ENCODE data around the gene CDC42. TPM values are rescaled to one million over a fixed set of nuclear protein-coding genes. Genes with fewer than 3 reads are reported as not detected.
"Not testable (repeated sequence)": the region's sequence is repeated elsewhere in the genome, so short reads cannot be mapped to it uniquely, and the experiment has no call there.

The CDC42 gene
- total RNA-seq, 2 experiments from 2014 or later, result 365 to 389 TPM

DNA sequence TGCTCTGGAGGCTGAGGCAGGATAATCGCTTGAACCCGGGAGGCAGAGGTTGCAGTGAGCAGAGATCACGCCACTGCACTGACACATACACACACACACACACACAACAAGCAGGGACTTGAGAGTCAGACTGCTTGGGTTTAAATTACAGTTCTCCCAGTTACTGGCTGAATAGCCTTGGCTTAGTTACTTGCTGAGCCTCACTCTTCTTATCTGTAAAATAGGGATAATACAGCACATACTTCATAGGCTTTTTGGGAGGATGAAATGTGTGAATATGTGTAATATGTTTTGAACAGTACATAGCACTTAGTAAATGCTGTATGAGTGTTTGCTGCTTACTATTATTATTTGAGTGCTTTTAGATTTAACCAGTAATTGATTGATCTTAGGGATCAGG lies 23.8 kb downstream of the CDC42 start:
- Mint-ChIP-seq H3K9me3 (ENCODE audit: insufficient read depth) (no peaks in the 10 kb centered on the region), H3K4me3 (no peak overlapping the region), H3K36me3 (ENCODE audit: low read depth) (peaks cover 74% of the 10 kb centered on the region), H3K4me1 (ENCODE audit: low read depth) (peaks cover 78% of the 10 kb centered on the region), H3K27me3 (ENCODE audit: low read depth) (no peaks in the 10 kb centered on the region), H3K27ac (peak overlapping the region; percentile 56)
- ChIA-PET CTCF (interaction anchor here (1.0 kb wide), 1 partner anchor 340 kb away, joined by 3 read pairs; no protein-coding TSS in a partner anchor), POLR2A (interaction anchor here (0.9 kb wide), 1 partner anchor 52 kb away, joined by 3 read pairs; no protein-coding TSS in a partner anchor)
- ATAC-seq, result no peak
- no peak for DNase-seq

DNA sequence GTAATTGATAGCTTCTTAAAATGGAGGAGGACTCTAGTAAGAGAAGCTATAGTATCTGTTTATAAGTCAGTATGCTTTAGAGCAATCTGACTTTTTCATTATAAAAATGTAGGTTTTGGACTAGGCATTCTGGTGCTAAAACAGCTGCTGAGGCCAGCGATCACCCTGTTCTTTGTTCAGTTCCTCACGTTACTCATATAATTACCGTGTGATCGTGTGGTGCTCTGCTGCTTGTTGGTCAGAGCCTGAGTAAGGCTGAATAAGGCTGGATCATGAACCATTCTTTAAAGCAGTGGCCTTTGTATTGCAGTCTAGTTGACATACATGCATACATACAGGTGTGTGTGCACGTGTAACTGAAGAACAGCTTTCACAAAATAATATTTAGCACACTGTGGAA lies 25.2 kb downstream of the CDC42 start:
- no peak overlapping the region for H3K27ac Mint-ChIP-seq
- ATAC-seq, result no peak
- H3K36me3 Mint-ChIP-seq (ENCODE audit: low read depth), result peaks cover 75% of the 10 kb centered on the region

GRCh38 chr1:22078133-22078532 lies 25.6 kb downstream of the CDC42 start:
- CTCF ChIA-PET, result interaction anchor here (1.0 kb wide), 1 partner anchor 21 kb away, joined by 3 read pairs; no protein-coding TSS in a partner anchor
- no peaks in the 10 kb centered on the region for H3K27me3 Mint-ChIP-seq (ENCODE audit: low read depth)
- peaks cover 74% of the 10 kb centered on the region for H3K4me1 Mint-ChIP-seq (ENCODE audit: low read depth)
- H3K36me3 Mint-ChIP-seq (ENCODE audit: low read depth), result peaks cover 72% of the 10 kb centered on the region
- POLR2A ChIA-PET, result interaction anchor here (0.6 kb wide), 1 partner anchor 46 kb away, joined by 3 read pairs; no protein-coding TSS in a partner anchor
- H3K4me3 Mint-ChIP-seq, result no peak overlapping the region
- H3K27ac Mint-ChIP-seq, result no peak overlapping the region
- H3K9me3 Mint-ChIP-seq (ENCODE audit: insufficient read depth), result no peaks in the 10 kb centered on the region
- DNase-seq (no peak), ATAC-seq (no peak)

More for the DNA sequence above, 25.2 kb downstream of the CDC42 start:
- H3K4me1 Mint-ChIP-seq (ENCODE audit: low read depth), result peaks cover 77% of the 10 kb centered on the region
- DNase-seq, result no peak
- no peaks in the 10 kb centered on the region for H3K9me3 Mint-ChIP-seq (ENCODE audit: insufficient read depth)
- ChIA-PET CTCF (interaction anchor here (1.0 kb wide), 1 partner anchor 21 kb away, joined by 3 read pairs; no protein-coding TSS in a partner anchor), POLR2A (no interaction called here)
- no peak overlapping the region for H3K4me3 Mint-ChIP-seq
- H3K27me3 Mint-ChIP-seq (ENCODE audit: low read depth), result no peaks in the 10 kb centered on the region

DNA sequence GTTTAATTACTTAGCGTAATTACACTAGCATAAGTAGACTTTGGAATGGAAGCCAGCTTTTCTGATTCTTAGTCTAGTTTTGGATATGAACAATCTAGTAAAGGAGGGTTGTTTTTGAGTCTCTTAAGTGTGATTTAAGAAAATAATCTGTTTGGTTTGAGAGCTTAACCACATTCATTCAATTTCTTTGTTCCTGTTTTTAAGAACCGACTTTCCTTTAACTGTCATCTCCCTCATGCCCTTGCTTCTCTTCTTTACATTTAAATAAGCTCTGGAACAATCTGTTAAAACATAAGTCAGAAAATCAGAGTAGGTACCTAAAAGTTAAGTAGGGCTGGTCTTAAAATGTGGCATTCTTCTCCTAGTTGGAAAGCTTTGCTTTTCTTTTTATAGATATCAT lies 27.7 kb downstream of the CDC42 start:
- no peak for ATAC-seq
- Mint-ChIP-seq H3K4me3 (no peak overlapping the region), H3K36me3 (ENCODE audit: low read depth) (peaks cover 77% of the 10 kb centered on the region), H3K27me3 (ENCODE audit: low read depth) (no peaks in the 10 kb centered on the region), H3K9me3 (ENCODE audit: insufficient read depth) (no peaks in the 10 kb centered on the region), H3K27ac (no peak overlapping the region), H3K4me1 (ENCODE audit: low read depth) (peaks cover 73% of the 10 kb centered on the region)
- ChIA-PET POLR2A (interaction anchor here (2.6 kb wide), 1 partner anchor 27 kb away, joined by 7 read pairs; the partner anchor contains the start of gene CDC42), CTCF (interaction anchor here (0.9 to 3.0 kb wide), 4 partner anchors 13 to 56 kb away, joined by 3 to 12 read pairs (median 3); no protein-coding TSS in a partner anchor)
- no peak for DNase-seq

DNA sequence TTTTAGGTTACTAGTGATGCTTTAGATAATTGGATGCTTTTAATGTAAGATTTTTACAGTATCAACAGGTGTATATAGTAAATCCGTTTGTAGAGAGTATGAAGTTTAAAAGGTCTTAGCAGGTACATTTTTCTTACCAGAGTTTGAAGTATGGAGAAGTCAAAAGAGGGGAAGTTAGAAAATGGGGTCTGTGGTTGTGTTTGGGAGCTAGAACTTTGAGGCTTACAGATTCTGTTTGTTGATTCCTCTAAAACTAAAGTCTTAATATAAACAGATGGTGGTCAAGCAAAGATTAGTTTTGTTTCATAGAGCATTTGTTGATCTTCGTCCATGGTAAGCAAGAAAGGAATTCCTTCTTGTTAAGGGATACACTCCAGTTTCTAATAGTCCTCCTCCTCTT lies 35.8 kb downstream of the CDC42 start:
- peak overlapping the region; percentile 87 for H3K27ac Mint-ChIP-seq
- no peak for DNase-seq
- H3K27me3 Mint-ChIP-seq (ENCODE audit: low read depth), result no peaks in the 10 kb centered on the region
- peaks cover 82% of the 10 kb centered on the region for H3K36me3 Mint-ChIP-seq (ENCODE audit: low read depth)
- H3K9me3 Mint-ChIP-seq (ENCODE audit: insufficient read depth), result no peaks in the 10 kb centered on the region
- H3K4me1 Mint-ChIP-seq (ENCODE audit: low read depth), result peaks cover 89% of the 10 kb centered on the region
- ChIA-PET POLR2A (interaction anchor here (0.8 to 1.0 kb wide), 2 partner anchors 36 to 63 kb away, joined by 3 read pairs; partner anchors contain the start of gene CDC42), CTCF (no interaction called here)
- peak overlapping the region; percentile 62 for H3K4me3 Mint-ChIP-seq
- ATAC-seq, result no peak

DNA sequence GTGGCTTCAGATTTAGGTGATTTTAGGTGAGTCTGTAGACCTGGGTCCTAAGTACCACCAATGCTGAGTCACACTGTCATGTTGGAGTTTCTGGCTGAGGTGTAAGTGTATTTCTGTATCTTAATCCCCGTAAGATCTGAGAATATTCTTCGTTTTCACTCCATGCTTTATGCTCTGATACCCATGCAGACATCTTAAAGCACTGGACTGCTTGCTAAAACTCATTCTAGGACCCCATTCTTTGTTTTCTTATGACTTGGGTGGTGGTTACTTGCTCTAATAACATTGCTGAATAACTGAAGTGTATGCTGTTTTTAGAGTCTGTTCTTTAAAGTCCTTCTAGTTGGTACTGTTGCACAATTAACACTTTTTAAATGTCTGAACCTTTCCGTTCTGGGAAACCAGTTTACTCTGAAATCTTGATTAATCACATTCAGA lies 36.6 kb downstream of the CDC42 start:
- Mint-ChIP-seq H3K4me1 (ENCODE audit: low read depth) (peaks cover 89% of the 10 kb centered on the region), H3K9me3 (ENCODE audit: insufficient read depth) (no peaks in the 10 kb centered on the region), H3K4me3 (peak overlapping the region; percentile 62), H3K27ac (peak overlapping the region; percentile 87), H3K27me3 (ENCODE audit: low read depth) (no peaks in the 10 kb centered on the region), H3K36me3 (ENCODE audit: low read depth) (peaks cover 81% of the 10 kb centered on the region)
- DNase-seq (no peak), ATAC-seq (peak; percentile 8)
- ChIA-PET POLR2A (interaction anchor here (0.6 to 2.2 kb wide), 7 partner anchors 11 to 79 kb away, joined by 3 to 20 read pairs (median 4); partner anchors contain the start of gene CDC42), CTCF (interaction anchor here (0.8 to 2.7 kb wide), 6 partner anchors 16 to 66 kb away, joined by 3 to 15 read pairs (median 6); partner anchors contain the start of gene CDC42)

DNA sequence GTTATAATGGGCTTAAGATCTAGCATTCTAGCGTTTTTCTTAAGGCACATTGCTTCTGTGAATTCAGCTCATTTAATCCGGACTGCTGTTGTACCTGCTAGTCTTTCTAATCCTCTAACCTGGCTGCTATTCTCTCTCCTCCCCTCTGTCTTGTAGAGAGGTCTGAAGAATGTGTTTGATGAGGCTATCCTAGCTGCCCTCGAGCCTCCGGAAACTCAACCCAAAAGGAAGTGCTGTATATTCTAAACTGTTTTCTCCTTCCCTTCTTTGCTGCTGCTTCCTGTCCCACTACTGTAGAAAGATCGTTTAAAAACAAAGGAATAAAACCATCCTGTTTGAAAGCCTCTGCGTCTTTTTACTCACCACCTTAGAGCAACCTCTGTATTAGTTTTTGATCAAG lies 37.3 kb downstream of the CDC42 start:
- Mint-ChIP-seq H3K4me1 (ENCODE audit: low read depth) (peaks cover 88% of the 10 kb centered on the region), H3K4me3 (peak overlapping the region; percentile 62), H3K36me3 (ENCODE audit: low read depth) (peaks cover 79% of the 10 kb centered on the region), H3K27ac (peak overlapping the region; percentile 87), H3K9me3 (ENCODE audit: insufficient read depth) (no peaks in the 10 kb centered on the region), H3K27me3 (ENCODE audit: low read depth) (no peaks in the 10 kb centered on the region)
- peak; percentile 75 for ATAC-seq
- DNase-seq, result peak; percentile 52
- ChIA-PET CTCF (interaction anchor here (0.8 to 2.7 kb wide), 6 partner anchors 15 to 67 kb away, joined by 3 to 15 read pairs (median 6); partner anchors contain the start of gene CDC42), POLR2A (interaction anchor here (0.6 to 2.2 kb wide), 8 partner anchors 10 to 79 kb away, joined by 3 to 20 read pairs (median 4); partner anchors contain the start of gene CDC42)

DNA sequence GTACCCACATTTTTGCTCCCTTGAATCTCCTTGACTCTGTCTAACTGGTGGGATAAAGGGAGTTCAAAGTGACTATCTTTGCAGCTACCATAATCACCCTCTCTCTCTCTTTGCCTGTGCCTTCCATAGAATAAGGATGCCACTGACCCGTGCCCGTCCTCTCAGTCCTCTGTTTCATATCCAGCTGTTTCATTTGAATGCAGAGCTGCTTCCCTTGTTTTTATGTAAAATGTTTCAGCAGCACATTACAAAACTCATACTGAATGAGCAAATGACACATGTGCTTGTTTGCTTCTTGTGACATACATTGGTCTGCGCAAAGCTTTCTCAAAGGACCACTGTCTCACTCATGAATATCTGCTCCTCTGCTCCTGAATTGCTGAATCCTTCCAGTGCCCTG lies 38.4 kb downstream of the CDC42 start:
- Mint-ChIP-seq H3K4me1 (ENCODE audit: low read depth) (peaks cover 86% of the 10 kb centered on the region), H3K36me3 (ENCODE audit: low read depth) (peaks cover 74% of the 10 kb centered on the region), H3K9me3 (ENCODE audit: insufficient read depth) (no peaks in the 10 kb centered on the region), H3K27me3 (ENCODE audit: low read depth) (no peaks in the 10 kb centered on the region), H3K4me3 (peak overlapping the region; percentile 0), H3K27ac (peak overlapping the region; percentile 79)
- ChIA-PET CTCF (interaction anchor here (1.1 to 2.7 kb wide), 5 partner anchors 14 to 326 kb away, joined by 3 to 15 read pairs (median 6); partner anchors contain the start of gene CDC42), POLR2A (interaction anchor here (2.1 to 2.2 kb wide), 2 partner anchors 37 to 66 kb away, joined by 10 to 20 read pairs; partner anchors contain the start of gene CDC42)
- ATAC-seq (no peak), DNase-seq (no peak)

DNA sequence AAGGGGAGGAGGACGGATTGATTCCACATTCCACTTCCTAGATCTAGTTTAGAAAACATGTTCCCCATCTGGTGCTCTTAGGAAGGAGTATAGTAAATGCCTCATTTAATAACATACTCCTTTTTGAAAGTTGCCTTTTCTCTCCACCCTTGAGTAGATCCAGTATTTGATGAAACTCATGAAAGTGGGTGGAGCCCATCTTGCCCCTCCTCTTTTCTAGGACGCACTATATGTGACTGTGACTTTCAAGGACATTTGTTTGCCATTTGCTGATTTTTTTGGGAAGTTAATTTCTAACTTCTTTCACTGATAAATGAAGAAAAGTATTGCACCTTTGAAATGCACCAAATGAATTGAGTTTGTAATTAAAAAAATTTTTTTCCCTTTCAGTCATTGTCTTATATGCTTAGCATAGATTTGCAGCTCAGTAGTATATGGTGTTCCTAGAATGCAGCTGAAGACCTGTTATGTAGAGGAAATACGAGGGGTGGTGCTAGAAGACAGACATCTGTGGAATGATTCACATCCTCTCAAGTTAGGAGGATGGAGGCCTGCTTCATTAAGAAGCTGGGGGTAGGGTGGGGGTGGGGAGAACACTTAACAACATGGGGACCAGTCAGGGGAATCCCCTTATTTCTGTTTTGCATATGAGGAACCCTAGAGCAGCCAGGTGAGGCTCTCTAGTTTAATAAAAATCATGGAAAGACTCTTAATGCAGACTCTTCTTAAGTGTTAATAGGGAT lies 39.7 kb downstream of the CDC42 start:
- Mint-ChIP-seq H3K4me1 (ENCODE audit: low read depth) (peaks cover 77% of the 10 kb centered on the region), H3K36me3 (ENCODE audit: low read depth) (peaks cover 73% of the 10 kb centered on the region), H3K27ac (peak overlapping the region; percentile 62)
- peak; percentile 63 for ATAC-seq
- peak; percentile 68 for DNase-seq
- H3K4me3 Mint-ChIP-seq; H3K9me3 Mint-ChIP-seq (ENCODE audit: insufficient read depth); H3K27me3 Mint-ChIP-seq (ENCODE audit: low read depth): not testable (repeated sequence)
- ChIA-PET POLR2A (interaction anchor here (0.6 to 2.2 kb wide), 4 partner anchors 40 to 487 kb away, joined by 3 to 10 read pairs (median 5); partner anchors contain the start of gene CDC42), CTCF (interaction anchor here (1.1 to 2.5 kb wide), 9 partner anchors 10 to 69 kb away, joined by 3 to 28 read pairs (median 6); no protein-coding TSS in a partner anchor)

DNA sequence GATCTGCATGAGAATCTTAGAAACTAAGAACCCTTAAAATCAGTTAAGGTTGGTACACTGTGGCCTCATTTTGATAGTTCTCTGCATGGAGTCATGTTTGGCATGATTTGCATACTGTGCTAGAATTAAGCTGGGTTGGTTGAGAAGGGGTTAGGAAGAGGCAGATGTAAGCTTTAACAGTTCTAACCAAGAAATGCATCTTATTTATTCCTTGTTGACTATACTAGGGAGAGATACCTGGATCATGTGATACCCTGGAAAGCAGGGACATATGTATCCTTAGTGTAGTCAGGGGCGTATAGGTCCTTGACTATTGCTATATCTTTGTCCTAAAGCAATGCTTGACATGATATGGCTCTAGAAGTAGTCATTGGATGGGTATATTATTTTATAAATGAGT lies 41.0 kb downstream of the CDC42 start:
- ChIA-PET CTCF (interaction anchor here (0.8 to 2.5 kb wide), 7 partner anchors 12 to 70 kb away, joined by 3 to 28 read pairs (median 3); no protein-coding TSS in a partner anchor), POLR2A (interaction anchor here (1.9 to 2.2 kb wide), 2 partner anchors 41 to 69 kb away, joined by 6 to 10 read pairs; partner anchors contain the start of gene CDC42)
- H3K27me3 Mint-ChIP-seq (ENCODE audit: low read depth), result no peaks in the 10 kb centered on the region
- DNase-seq (no peak), ATAC-seq (no peak)
- no peaks in the 10 kb centered on the region for H3K9me3 Mint-ChIP-seq (ENCODE audit: insufficient read depth)
- H3K36me3 Mint-ChIP-seq (ENCODE audit: low read depth), result peaks cover 73% of the 10 kb centered on the region
- H3K27ac Mint-ChIP-seq, result no peak overlapping the region
- H3K4me1 Mint-ChIP-seq (ENCODE audit: low read depth), result peaks cover 67% of the 10 kb centered on the region
- H3K4me3 Mint-ChIP-seq, result no peak overlapping the region

DNA sequence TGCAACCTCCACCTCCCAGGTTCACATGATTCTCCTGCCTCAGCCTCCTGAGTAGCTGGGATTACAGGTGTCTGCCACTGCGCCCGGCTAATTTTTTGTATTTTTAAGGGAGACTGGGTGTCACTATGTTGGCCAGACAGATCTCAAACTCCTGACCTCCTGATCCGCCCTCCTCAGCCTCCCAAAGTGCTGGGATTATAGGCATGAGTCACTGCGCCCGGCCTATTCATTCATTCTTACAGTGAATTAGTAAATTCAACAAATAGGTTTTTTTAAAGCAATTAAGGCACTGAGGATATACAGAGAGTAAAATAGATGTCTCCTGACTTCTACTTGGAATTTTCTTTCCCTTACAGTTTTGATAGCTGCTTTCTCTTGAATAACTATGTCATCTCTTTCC lies 43.5 kb downstream of the CDC42 start:
- DNase-seq, result no peak
- H3K27ac Mint-ChIP-seq, result no peak overlapping the region
- ChIA-PET POLR2A (interaction anchor here (0.6 kb wide), 1 partner anchor 539 kb away, joined by 3 read pairs; no protein-coding TSS in a partner anchor), CTCF (no interaction called here)
- H3K4me1 Mint-ChIP-seq (ENCODE audit: low read depth), result peaks cover 57% of the 10 kb centered on the region
- H3K27me3 Mint-ChIP-seq (ENCODE audit: low read depth), result no peaks in the 10 kb centered on the region
- no peak for ATAC-seq
- H3K9me3 Mint-ChIP-seq (ENCODE audit: insufficient read depth), result no peaks in the 10 kb centered on the region
- H3K4me3 Mint-ChIP-seq, result no peak overlapping the region
- H3K36me3 Mint-ChIP-seq (ENCODE audit: low read depth), result peaks cover 76% of the 10 kb centered on the region
